ENCODE data around the gene CFAP52. TPM values are rescaled to one million over a fixed set of nuclear protein-coding genes. Genes with fewer than 3 reads are reported as not detected.
A peak's percentile ranks its signal among the peaks of the same experiment; 100 is the strongest.
"Not testable (repeated sequence)": the region's sequence is repeated elsewhere in the genome, so short reads cannot be mapped to it uniquely, and the experiment has no call there.

CFAP52 gene
- total RNA-seq, 1 donor from 2014 or later = not detected

DNA sequence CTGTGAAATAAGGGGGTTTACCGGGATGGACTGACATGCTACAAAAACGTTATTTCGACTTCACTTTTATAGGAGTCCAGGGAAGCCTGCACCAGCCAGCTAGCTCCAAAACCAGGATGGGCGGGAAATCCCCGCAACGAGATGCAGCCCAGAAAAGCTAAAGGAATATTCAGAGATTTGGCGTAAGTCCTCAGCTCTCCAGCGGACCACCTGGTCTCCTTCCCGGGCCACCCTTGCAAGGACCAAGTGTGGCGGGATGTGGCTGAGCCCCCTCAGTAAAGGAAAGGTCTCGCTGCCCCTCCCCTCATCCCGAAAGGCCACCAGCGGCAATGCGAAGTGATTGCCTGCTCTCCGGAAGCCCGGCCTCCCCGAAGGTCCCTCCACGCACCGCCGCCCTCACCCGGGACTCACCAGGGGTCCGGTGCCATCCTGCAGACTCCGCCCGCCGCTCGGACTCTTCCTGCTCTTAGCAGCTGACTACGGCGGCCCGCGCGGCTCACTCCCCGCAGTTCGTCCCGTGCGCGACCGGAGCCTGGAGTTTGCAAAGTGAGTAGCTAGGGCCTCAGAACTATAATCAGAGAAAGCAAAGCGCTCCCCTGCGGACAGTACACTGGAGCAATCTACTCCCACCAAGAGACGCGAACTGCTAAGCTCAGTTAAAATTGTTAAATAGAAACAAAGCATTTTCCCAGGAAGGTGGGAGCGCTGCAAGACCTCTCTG lies 901 bp upstream of the CFAP52 start, which contains the start of gene STX8:
STX8 (minus strand) TSS at position 440 of the 721 bp plus-strand sequence; CDS start at position 428, 12 bp downstream.
- Histone ChIP-seq H3K4me3 (ENCODE audit: low read depth, low read length) (peak within 1 kb of the TSS; percentile 94), H3K27me3 (ENCODE audit: control insufficient read depth, insufficient read depth, low read length) (no peaks in the 10 kb centered on the region), H3K36me3 (ENCODE audit: control insufficient read depth, insufficient read depth, low read length) (no peaks in the 10 kb centered on the region)
- FAIRE-seq (no peak), DNase-seq (ENCODE audit: low read depth) (peak; percentile 66)
- TF ChIP-seq, protein P1, sequence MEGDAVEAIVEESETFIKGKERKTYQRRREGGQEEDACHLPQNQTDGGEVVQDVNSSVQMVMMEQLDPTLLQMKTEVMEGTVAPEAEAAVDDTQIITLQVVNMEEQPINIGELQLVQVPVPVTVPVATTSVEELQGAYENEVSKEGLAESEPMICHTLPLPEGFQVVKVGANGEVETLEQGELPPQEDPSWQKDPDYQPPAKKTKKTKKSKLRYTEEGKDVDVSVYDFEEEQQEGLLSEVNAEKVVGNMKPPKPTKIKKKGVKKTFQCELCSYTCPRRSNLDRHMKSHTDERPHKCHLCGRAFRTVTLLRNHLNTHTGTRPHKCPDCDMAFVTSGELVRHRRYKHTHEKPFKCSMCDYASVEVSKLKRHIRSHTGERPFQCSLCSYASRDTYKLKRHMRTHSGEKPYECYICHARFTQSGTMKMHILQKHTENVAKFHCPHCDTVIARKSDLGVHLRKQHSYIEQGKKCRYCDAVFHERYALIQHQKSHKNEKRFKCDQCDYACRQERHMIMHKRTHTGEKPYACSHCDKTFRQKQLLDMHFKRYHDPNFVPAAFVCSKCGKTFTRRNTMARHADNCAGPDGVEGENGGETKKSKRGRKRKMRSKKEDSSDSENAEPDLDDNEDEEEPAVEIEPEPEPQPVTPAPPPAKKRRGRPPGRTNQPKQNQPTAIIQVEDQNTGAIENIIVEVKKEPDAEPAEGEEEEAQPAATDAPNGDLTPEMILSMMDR (IDR thresholded peaks at IDR 0.05; ENCODE audit: insufficient read depth, low read length, severe bottlenecking) = no peak

DNA sequence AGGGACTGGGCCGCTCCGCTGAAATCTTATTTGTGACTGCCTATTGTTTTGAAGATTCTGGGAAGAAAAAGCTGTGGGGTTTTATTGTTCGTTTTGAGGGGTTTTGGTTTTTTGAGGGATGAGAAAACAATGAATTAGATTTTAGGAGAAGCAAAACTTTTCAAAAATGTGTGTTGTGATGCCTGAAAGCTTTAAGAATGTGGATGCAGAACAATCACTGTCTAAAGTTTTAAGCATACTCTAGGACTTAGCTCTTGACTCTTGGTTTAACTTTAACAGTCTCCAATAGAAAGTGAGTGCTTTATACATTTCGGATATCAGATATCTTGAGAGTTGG lies 899 bp downstream of the CFAP52 start:
- no peak for FAIRE-seq
- Histone ChIP-seq H3K36me3 (ENCODE audit: control insufficient read depth, insufficient read depth, low read length) (no peaks in the 10 kb centered on the region), H3K4me3 (ENCODE audit: low read depth, low read length) (no peak overlapping the region), H3K27me3 (ENCODE audit: control insufficient read depth, insufficient read depth, low read length) (no peaks in the 10 kb centered on the region)
- DNase-seq (ENCODE audit: low read depth) = no peak
- TF ChIP-seq, protein P1 (IDR thresholded peaks at IDR 0.05; ENCODE audit: insufficient read depth, low read length, severe bottlenecking) = no peak

DNA sequence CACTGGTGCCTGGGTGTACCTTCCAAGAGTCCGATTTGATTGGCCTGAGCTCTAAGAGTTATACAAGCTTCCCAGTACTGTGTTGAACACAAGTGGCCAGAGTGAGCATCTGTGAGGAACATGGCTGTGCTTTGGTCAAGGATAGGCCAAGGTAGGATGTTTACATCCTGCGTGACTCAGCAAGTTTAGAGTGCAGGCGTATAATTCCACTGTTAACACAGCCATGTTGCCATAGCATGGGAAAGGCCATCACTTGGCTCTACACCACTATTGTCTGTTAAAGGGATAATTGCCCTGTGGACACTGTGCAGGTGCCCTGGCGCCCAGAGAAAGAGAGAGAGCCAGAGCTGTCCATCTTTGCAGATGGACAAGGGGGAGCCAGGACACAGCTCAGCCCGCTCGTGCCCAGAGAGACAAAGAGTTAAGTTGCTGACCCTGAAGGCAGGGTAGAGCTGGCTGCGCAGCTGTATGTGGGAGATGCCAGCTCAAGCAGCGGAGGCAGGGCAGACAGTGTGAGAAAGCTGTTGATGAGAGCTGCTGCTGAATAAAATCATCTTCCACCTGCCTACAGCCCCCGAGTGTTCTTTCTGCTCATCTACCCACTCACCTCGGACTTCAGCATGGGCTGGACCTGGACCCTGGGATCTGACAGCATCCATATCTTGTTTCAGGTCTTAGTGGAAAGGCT lies 11.7 kb downstream of the CFAP52 start:
- H3K4me3 ChIP-seq (ENCODE audit: low read depth, low read length) = no peak overlapping the region
- DNase-seq (ENCODE audit: low read depth) (no peak), FAIRE-seq (no peak)
- TF ChIP-seq, protein P1 (IDR thresholded peaks at IDR 0.05; ENCODE audit: insufficient read depth, low read length, severe bottlenecking) = no peak
- H3K27me3 ChIP-seq (ENCODE audit: control insufficient read depth, insufficient read depth, low read length) = no peaks in the 10 kb centered on the region
- no peaks in the 10 kb centered on the region for H3K36me3 ChIP-seq (ENCODE audit: control insufficient read depth, insufficient read depth, low read length)

DNA sequence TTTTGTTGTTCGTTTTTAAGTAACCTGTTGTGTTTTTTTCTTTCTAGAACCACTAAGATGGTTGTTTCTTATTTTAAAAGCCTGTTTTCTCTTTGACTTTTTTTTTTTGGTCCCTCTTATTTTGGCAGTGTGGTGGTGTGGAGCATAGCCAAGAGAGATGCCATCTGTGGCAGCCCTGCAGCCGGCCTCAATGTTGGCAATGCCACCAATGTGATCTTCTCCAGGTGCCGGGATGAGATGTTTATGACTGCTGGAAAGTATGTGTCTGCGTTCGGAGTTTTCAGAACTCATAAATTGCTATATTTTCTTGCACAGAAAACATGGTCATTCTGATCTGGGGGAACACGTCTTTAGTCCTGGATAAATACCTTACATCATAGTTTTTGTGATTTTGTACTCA lies 17.6 kb downstream of the CFAP52 start:
- Histone ChIP-seq H3K4me3 (ENCODE audit: low read depth, low read length) (no peak overlapping the region), H3K36me3 (ENCODE audit: control insufficient read depth, insufficient read depth, low read length) (no peaks in the 10 kb centered on the region), H3K27me3 (ENCODE audit: control insufficient read depth, insufficient read depth, low read length) (no peaks in the 10 kb centered on the region)
- DNase-seq (ENCODE audit: low read depth) (no peak), FAIRE-seq (no peak)
- TF ChIP-seq, protein P1 (IDR thresholded peaks at IDR 0.05; ENCODE audit: insufficient read depth, low read length, severe bottlenecking) = no peak

DNA sequence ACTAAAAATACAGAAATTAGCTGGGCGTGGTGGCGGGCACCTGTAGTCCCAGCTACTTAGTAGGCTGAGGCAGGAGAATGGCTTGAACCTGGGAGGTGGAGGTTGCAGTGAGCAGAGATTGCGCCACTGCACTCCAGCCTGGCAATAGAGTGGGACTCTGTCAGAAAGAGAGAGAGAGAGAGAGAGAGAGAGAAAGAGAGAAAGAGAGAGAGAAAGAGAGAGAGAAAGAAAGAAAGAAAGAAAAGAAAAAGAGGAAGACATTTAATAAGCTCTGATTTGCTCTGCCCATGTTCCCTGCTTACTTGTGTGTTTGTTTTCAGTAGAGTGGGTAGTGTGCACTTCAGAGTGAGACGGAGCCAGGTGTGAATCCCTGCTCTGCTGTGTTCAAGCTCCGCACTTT lies 21.2 kb downstream of the CFAP52 start:
- H3K4me3 ChIP-seq (ENCODE audit: low read depth, low read length); FAIRE-seq; H3K36me3 ChIP-seq (ENCODE audit: control insufficient read depth, insufficient read depth, low read length); DNase-seq (ENCODE audit: low read depth); H3K27me3 ChIP-seq (ENCODE audit: control insufficient read depth, insufficient read depth, low read length): not testable (repeated sequence)

DNA sequence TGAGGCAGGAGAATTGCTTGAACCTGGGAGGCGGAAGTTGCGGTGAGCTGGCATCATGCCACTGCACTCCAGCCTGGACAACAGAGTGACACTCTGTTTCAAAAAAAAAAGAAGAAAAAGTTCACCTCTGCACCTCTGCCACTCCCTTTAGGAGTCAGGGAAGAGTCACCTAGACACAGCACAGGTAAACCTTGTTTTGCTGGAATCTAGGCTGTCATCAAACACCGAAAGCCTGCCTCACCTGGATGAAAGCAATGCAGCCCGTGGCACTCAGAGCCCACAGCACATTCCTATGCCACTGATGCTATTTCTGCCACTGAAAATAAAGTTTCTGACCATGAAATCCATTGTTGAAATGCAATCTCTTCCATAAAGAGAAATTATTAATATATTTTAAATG lies 22.2 kb downstream of the CFAP52 start:
- TF ChIP-seq, protein P1 (IDR thresholded peaks at IDR 0.05; ENCODE audit: insufficient read depth, low read length, severe bottlenecking) = no peak
- H3K4me3 ChIP-seq (ENCODE audit: low read depth, low read length) = no peak overlapping the region
- no peaks in the 10 kb centered on the region for H3K36me3 ChIP-seq (ENCODE audit: control insufficient read depth, insufficient read depth, low read length)
- FAIRE-seq = no peak
- peak; percentile 22 for DNase-seq (ENCODE audit: low read depth)
- no peaks in the 10 kb centered on the region for H3K27me3 ChIP-seq (ENCODE audit: control insufficient read depth, insufficient read depth, low read length)

GRCh38 chr17:9604583-9604982 lies 28.1 kb downstream of the CFAP52 start:
- H3K36me3 ChIP-seq (ENCODE audit: control insufficient read depth, insufficient read depth, low read length); H3K27me3 ChIP-seq (ENCODE audit: control insufficient read depth, insufficient read depth, low read length); H3K4me3 ChIP-seq (ENCODE audit: low read depth, low read length); FAIRE-seq; DNase-seq (ENCODE audit: low read depth): not testable (repeated sequence)

All from bronchial epithelial cell (primary cell).